OCI-LY3 (cell line): ENCODE data around the gene ERGIC1.

Experiments
- H2AFZ ChIP-seq: fragments of 200-600, 300-600 bp; shearing (Covaris generic); 2 replicates; pipeline ENCODE4 v1.6.0; 2014; ENCODE audit warnings: antibody characterized with exemption, low read depth, low read length
- H3K27ac ChIP-seq: fragments of 200-600, 300-600 bp; sonication (generic); 2 replicates; pipeline ENCODE4 v1.5.1; 2014; ENCODE audit warnings: mild to moderate bottlenecking, low read length, moderate library complexity, mixed read lengths
- H3K27me3 ChIP-seq: fragments of 200-600, 300-600 bp; sonication (generic); 2 replicates; pipeline ENCODE4 v1.6.1; 2014; ENCODE audit warnings: low read depth, low read length, mixed read lengths
- H3K36me3 ChIP-seq: fragments of 200-600, 300-600 bp; sonication (generic); replicated peaks from 2 replicates; pipeline ENCODE3; 2014; ENCODE audit warnings: low read depth, low read length, mixed read lengths
- H3K4me1 ChIP-seq: fragments of 300-600, 200-600 bp; sonication (generic); 2 replicates; pipeline ENCODE4 v1.6.1; 2014; ENCODE audit warnings: low read length, mixed read lengths
- H3K4me2 ChIP-seq: fragments of 200-600, 300-600 bp; sonication (generic); 2 replicates; pipeline ENCODE4 v1.6.1; 2014; ENCODE audit warnings: low read length, mixed read lengths
- H3K4me3 ChIP-seq: fragments of 300-600, 200-600 bp; sonication (generic); 2 replicates; pipeline ENCODE4 v1.5.1; 2014; ENCODE audit warnings: antibody characterized with exemption, mild to moderate bottlenecking, low read length, moderate library complexity
- H3K79me2 ChIP-seq: fragments of 300-600, 200-600 bp; shearing (Covaris generic); 2 replicates; pipeline ENCODE4 v1.6.1; 2014; ENCODE audit warnings: mild to moderate bottlenecking, low read length, mixed read lengths
- H3K9ac ChIP-seq: fragments of 300-600, 200-600 bp; shearing (Covaris generic); 2 replicates; pipeline ENCODE4 v1.6.0; 2014; ENCODE audit warnings: mild to moderate bottlenecking, low read length, moderate library complexity
- H3K9me3 ChIP-seq: fragments of 200-600, 300-600 bp; shearing (Covaris generic); 2 replicates; pipeline ENCODE4 v1.6.1; 2014; ENCODE audit warnings: low read length, mixed read lengths; ENCODE audit not compliant: insufficient read depth
- H4K20me1 ChIP-seq: fragments of 200-600, 300-600 bp; sonication (generic); 2 replicates; pipeline ENCODE4 v1.6.1; 2016; ENCODE audit warnings: low read length, mixed read lengths; ENCODE audit not compliant: insufficient read depth
- EZH2phosphoT487 ChIP-seq: fragments of 200-600 bp; shearing (Covaris generic); IDR thresholded peaks from 2 replicates; pipeline ENCODE4 v1.6.1; 2018; ENCODE audit warnings: antibody characterized with exemption, mixed run types, low read depth
- TF ChIP-seq, protein P1 (sequence below): fragments of 200-600, 300-600 bp; sonication (generic); IDR thresholded peaks from 2 replicates; pipeline ENCODE4 v1.5.1; 2014; ENCODE audit warnings: antibody characterized with exemption, low read length, low read depth

The ERGIC1 gene

DNA sequence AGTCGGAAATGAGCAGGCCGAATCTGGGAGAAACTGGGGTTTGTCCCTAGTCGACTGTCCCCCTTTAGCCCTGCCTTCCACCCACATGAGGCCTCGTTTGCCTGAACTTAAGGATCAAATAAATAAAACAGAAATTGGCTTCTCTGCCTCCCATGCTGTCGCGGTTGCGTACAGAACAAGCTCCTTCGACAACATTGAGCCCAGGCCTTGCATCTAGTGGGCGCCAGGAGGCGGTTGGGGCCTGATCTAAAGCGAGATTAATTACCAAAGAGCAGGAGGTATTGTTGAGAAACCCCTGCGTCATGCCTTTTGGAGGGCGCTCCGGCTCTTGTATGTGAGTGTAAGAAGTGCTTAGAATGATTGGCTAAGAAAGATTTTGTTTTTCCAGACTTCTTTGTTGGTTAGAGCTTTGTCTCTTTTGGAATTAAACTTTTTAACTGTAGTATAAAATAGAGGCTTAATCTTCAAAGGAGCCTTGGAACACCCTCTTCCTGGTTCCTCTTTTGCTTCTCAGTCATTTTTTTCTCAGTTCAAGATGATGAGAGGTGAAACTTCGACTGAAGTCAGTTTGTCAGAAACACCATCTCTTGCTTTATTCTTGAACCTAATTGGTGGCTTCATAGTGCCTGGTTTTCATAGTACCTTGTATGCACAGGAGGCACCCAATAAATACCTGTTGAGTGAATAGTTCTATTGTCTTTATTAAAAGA is 150.3 kb downstream of the ERGIC1 start:
- Histone ChIP-seq H3K4me2 (peak overlapping the region; percentile 78), H3K27me3 (no peaks in the 10 kb centered on the region), H3K9ac (peak overlapping the region; percentile 97), H3K36me3 (peaks cover 27% of the 10 kb centered on the region), H3K4me1 (peaks cover 12% of the 10 kb centered on the region), H3K79me2 (peaks cover 61% of the 10 kb centered on the region), H4K20me1 (peaks cover 26% of the 10 kb centered on the region), H3K4me3 (peak overlapping the region; percentile 98), H2AFZ (no peak overlapping the region), H3K9me3 (no peaks in the 10 kb centered on the region), H3K27ac (peak overlapping the region; percentile 93)
- TF ChIP-seq, protein P1, sequence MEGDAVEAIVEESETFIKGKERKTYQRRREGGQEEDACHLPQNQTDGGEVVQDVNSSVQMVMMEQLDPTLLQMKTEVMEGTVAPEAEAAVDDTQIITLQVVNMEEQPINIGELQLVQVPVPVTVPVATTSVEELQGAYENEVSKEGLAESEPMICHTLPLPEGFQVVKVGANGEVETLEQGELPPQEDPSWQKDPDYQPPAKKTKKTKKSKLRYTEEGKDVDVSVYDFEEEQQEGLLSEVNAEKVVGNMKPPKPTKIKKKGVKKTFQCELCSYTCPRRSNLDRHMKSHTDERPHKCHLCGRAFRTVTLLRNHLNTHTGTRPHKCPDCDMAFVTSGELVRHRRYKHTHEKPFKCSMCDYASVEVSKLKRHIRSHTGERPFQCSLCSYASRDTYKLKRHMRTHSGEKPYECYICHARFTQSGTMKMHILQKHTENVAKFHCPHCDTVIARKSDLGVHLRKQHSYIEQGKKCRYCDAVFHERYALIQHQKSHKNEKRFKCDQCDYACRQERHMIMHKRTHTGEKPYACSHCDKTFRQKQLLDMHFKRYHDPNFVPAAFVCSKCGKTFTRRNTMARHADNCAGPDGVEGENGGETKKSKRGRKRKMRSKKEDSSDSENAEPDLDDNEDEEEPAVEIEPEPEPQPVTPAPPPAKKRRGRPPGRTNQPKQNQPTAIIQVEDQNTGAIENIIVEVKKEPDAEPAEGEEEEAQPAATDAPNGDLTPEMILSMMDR = peak; percentile 63
- TF ChIP-seq EZH2phosphoT487 = no peak

- H3K4me1 ChIP-seq = peaks cover 12% of the 10 kb centered on the region
- peak overlapping the region; percentile 98 for H3K4me3 ChIP-seq
- peak overlapping the region; percentile 97 for H3K9ac ChIP-seq
- H2AFZ ChIP-seq = no peak overlapping the region
- H4K20me1 ChIP-seq = peaks cover 30% of the 10 kb centered on the region
- TF ChIP-seq, protein P1 = no peak
- TF ChIP-seq EZH2phosphoT487 = no peak
- H3K79me2 ChIP-seq = peaks cover 71% of the 10 kb centered on the region
- H3K27me3 ChIP-seq = no peaks in the 10 kb centered on the region
- H3K36me3 ChIP-seq = peaks cover 31% of the 10 kb centered on the region
- H3K9me3 ChIP-seq = no peaks in the 10 kb centered on the region
- peak overlapping the region; percentile 77 for H3K4me2 ChIP-seq
- peak overlapping the region; percentile 93 for H3K27ac ChIP-seq
Measured at GRCh38 chr5:172985596-172985995, 151.5 kb downstream of the ERGIC1 start.

GRCh38 chr5:172988276-172988675 is 154.2 kb downstream of the ERGIC1 start:
- Histone ChIP-seq H3K4me1 (peaks cover 12% of the 10 kb centered on the region), H3K79me2 (peaks cover 96% of the 10 kb centered on the region), H3K9ac (no peak overlapping the region), H2AFZ (no peak overlapping the region), H3K4me2 (no peak overlapping the region), H3K27me3 (no peaks in the 10 kb centered on the region), H3K9me3 (no peaks in the 10 kb centered on the region), H4K20me1 (peaks cover 45% of the 10 kb centered on the region), H3K36me3 (peaks cover 39% of the 10 kb centered on the region), H3K4me3 (no peak overlapping the region), H3K27ac (no peak overlapping the region)
- no peak for TF ChIP-seq EZH2phosphoT487
- TF ChIP-seq, protein P1 = no peak

GRCh38 chr5:172990776-172991175 is 156.7 kb downstream of the ERGIC1 start:
- Histone ChIP-seq H3K79me2 (peaks cover 96% of the 10 kb centered on the region), H3K27ac (no peak overlapping the region), H3K27me3 (no peaks in the 10 kb centered on the region), H3K9me3 (no peaks in the 10 kb centered on the region), H3K9ac (no peak overlapping the region), H3K4me2 (no peak overlapping the region), H3K36me3 (peaks cover 50% of the 10 kb centered on the region), H3K4me3 (no peak overlapping the region), H4K20me1 (peaks cover 55% of the 10 kb centered on the region), H2AFZ (no peak overlapping the region), H3K4me1 (peaks cover 6% of the 10 kb centered on the region; the same call in 1 of the 2 replicates)
- no peak for TF ChIP-seq EZH2phosphoT487
- TF ChIP-seq, protein P1 = no peak
